GM19351 (cell line): ENCODE data around the gene INF2.
A peak's percentile ranks its signal among the peaks of the same experiment; 100 is the strongest.
"Not testable (repeated sequence)": the region's sequence is repeated elsewhere in the genome, so short reads cannot be mapped to it uniquely, and the experiment has no call there.

Source experiments
- ATAC-seq: cut with Tn5 transposase; IDR thresholded peaks from one replicate; pipeline ENCODE4 v1.9.1; 2021; ENCODE audit warnings: mild to moderate bottlenecking, moderate library complexity; ENCODE audit not compliant: unreplicated experiment

The INF2 gene

GRCh38 chr14:104689109-104689880 lies at the start of gene INF2:
Gene INF2 (plus strand): TSS chr14:104689618. CDS start chr14:104701366, 11,748 bp downstream.
- no peak for ATAC-seq

GRCh38 chr14:104639885-104640548 lies 49.4 kb upstream of the INF2 start:
- no peak for ATAC-seq

DNA sequence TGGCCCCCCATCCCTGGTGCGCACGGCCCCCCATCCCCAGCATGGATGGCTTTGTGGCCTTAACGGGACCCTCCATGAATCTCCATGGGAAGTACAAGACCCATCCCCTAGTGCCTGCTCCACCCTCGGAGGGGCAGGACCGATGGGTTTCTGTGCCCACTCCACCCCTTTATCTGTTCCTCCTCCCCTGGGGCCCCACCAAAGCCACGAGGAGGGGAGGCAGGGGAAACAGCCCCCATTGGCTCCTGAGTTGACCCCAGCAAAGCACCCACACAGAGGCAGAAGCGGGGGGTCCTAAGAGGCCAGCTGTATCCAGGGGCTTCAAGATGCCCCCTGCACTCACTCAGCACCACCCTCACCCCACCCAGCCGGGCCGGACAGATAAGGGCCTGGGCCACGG lies 48.7 kb upstream of the INF2 start:
- ATAC-seq = no peak

DNA sequence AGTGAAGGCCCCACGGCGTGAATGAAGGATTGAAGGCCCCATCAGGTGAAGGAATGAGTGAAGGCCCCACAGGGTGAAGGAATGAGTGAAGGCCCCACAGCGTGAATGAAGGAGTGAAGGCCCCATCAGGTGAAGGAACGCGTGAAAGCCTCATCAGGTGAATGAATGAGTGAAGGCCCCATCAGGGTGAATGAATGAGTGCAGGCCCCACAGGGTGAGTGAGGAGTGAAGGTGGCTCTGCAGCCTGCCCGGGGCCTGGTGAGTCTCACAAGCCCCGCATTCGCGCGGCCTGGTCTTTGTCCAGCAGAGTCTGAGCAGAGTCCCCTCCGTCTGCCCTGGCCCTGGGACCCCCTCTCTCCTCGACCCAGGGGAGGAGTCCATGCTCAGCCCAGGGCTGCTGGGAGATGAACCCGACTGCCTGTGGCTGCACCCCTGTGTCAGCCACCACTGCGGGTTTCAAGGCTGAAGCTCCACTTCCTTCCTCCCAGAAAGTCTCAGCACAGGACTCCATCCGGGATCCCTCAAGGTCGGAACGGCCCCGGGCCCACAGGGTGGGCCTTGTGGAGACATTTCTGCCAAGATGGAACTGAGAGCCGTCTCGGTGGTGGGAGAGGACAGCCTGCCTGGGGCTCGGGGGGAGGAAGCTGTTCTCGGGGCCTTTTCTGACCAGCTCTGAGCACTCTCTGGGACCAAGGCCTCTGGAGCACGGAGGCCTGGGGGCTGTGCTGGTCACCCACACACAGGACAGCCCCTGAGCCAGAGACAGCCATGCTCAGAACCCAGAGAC lies 47.5 kb upstream of the INF2 start:
- no peak for ATAC-seq

DNA sequence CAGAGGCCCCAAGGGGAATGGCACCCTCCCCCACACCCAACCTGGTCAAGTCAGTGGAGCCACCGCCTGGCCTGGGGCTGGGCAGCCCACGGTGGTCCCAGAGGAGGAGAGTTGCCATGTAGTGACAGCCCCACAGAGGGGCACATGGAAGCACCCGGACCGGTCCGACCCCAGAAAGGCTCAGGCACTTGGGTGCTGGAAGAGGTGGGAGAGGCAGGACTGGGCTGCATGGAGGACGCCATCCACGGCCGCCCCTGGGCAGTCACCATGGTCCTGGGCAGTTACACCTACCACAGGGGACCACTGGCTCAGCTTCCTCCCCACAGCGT lies 46.9 kb upstream of the INF2 start:
- ATAC-seq = no peak

DNA sequence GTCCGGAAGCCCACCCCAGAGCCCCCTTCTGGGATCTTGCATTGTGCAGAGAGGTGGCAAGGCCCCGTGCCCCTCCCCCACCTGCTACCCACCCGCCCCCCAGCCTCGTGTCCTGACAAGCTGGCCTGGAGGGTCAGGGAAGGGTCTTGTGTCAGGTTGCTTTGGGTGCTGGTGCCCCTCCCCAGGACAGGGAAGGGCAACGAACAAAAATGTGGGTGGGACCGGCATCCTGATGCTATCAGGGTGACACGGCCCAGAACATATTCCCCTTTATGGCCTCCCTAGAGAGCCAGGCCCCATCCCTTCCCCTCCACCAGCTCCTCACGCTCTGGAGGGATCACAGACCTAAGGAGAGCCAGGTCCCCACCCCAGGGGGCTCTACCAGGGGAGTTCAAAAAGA lies 46.1 kb upstream of the INF2 start:
- no peak for ATAC-seq

DNA sequence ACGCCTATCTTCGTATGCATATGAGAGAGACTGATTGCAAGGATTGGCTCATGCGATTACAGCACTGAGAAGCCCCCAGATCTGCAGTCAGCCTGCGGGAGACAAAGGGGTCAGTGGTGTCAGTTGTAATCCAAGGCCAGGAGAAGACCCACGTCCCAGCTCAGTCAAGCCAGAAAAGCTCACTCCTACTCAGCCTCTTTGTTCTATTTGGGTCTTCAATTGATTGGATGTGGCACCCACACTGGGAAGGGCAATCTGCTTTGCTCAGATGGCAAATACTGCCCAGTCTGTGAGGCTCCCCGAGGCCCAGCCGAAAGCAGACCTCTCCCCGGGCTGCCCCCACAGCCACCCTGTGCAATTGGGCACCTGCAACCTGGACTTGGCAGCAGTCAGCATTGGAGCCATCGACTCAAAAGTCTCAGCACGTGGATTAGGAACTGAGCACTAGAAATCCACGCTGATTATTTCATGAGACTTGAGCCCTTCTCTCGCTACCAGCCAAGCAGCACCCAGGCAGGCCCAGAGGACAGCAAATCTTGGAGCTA lies 45.3 kb upstream of the INF2 start:
- no peak for ATAC-seq

GRCh38 chr14:104644656-104645378 lies 44.6 kb upstream of the INF2 start:
- no peak for ATAC-seq

DNA sequence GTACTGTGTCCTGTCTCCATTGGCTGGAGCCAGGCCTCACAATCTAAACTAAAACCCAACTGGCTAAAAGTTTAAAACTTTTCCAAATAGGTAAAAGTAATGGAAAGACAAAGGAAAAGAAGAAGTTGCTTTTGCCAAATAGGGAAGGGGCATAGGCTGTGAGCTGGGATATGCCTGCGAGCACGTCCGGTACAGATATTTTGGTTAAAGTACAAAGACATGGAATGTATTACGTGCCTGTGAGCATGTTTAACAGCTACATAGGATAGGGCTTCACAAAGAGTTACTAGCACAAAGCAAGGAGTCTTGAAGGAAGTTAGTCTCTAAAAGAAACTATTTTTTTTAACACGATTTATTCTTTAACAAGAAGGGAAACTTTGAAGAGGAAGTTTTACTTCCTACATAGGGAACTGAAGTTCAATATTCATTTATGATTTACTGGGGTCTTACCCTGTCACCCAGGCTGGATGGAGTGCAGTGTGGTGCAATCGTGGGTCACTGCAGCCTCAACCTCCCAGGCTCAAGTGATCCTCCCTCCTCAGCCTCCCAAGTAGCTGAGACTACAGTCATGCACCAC lies 41.9 kb upstream of the INF2 start:
- no peak for ATAC-seq

DNA sequence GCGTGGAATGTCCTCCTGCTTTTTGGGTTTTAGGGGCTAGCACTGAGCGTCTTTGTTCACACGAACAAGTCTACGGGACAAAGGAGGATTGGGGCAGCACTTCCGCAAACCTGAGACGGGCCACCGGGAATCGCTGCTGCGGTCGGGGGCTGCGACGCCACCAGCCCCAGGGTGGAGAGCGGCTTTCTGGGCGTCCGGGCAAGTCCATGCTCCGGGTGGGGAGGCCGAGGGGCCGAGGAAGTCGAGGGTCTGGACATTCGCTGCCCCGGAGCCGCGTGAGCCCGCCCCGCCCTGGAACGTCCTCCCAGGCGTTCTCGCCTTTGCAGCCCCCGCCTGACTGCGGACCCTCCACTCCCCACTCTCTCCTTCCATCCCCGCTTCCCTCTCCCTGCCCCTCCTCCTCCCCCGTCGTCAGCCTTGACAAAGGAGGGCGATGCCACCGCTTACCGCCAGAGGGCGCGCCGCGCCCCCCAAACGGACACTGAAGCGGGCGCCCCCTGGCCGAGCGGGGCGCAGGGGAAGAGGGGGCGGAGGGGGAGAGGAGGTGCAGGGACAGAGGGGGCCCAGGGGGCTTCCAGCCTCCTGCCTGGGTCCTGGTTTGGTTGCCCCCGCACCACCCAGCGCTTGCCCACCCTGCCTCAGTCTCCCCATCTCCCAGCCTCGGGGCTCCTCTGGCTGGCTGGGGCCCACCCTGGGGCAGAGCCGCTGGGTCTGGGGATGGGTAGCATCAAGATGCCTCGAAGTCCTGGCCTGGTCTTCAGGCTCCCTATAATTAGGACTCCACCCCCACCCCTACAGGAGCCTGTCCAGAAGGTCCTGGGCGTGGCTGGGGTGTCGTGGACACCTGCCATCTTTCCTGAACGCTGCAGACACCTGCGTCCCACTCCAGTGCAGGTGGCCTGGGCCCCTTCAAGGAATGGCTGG lies 39.1 kb upstream of the INF2 start:
- ATAC-seq = peak; percentile 69

- ATAC-seq = no peak
Observed at GRCh38 chr14:104650981-104651875, 38.2 kb upstream of the INF2 start.

GRCh38 chr14:104651876-104652260 lies 37.5 kb upstream of the INF2 start:
- no peak for ATAC-seq

- ATAC-seq = no peak
Observed at GRCh38 chr14:104652386-104652785, 37.0 kb upstream of the INF2 start.

DNA sequence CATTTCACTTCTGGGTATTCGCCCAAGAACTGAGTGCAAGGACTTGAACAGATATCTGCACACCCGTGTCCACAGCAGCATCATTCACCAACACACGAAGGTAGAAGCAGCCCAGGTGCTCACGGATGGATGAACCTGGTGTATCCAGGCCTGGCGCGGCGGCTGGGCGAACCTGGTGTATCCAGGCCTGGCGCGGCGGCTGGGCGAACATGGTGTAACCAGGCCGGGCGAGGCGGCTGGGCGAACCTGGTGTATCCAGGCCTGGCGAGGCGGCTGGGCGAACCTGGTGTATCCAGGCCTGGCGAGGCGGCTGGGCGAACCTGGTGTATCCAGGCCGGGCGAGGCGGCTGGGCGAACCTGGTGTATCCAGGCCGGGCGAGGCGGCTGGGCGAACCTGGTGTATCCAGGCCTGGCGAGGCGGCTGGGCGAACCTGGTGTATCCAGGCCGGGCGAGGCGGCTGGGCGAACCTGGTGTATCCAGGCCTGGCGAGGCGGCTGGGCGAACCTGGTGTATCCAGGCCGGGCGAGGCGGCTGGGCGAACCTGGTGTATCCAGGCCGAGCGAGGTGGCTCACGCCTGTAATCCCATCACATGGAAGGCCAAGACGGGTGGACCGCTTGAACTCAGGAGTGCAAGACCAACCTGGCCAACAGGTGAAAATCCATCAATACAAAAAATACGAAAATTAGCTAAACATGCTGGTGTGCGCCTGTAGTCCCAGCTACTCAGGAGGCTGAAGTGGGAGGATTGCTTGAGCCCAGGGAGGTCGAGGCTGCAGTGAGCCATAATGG lies 36.1 kb upstream of the INF2 start:
- not testable (repeated sequence) for ATAC-seq

GRCh38 chr14:104654119-104654518 lies 35.3 kb upstream of the INF2 start:
- ATAC-seq = no peak

- ATAC-seq = no peak
Observed at GRCh38 chr14:104655128-104655848, 34.1 kb upstream of the INF2 start.
